HG02571 (cell line): ENCODE data around the gene FXR1.
"Not testable (repeated sequence)": the region's sequence is repeated elsewhere in the genome, so short reads cannot be mapped to it uniquely, and the experiment has no call there.

ENCODE experiments used
- ATAC-seq: cut with Tn5 transposase; IDR thresholded peaks from one replicate; pipeline ENCODE4 v1.9.1; 2021; ENCODE audit warnings: mild to moderate bottlenecking, moderate library complexity; ENCODE audit not compliant: unreplicated experiment

The FXR1 gene

GRCh38 chr3:180932819-180933218, 20.3 kb downstream of the FXR1 start:
- no peak for ATAC-seq

GRCh38 chr3:180934638-180935037, 22.2 kb downstream of the FXR1 start:
- no peak for ATAC-seq

GRCh38 chr3:180940826-180941225, 28.4 kb downstream of the FXR1 start:
- no peak for ATAC-seq

GRCh38 chr3:180947761-180948390, 35.4 kb downstream of the FXR1 start:
- no peak for ATAC-seq

- ATAC-seq, result no peak
Measured at GRCh38 chr3:180959691-180960090, 47.2 kb downstream of the FXR1 start.

- ATAC-seq, result no peak
Measured at GRCh38 chr3:180961087-180961486, 48.6 kb downstream of the FXR1 start.

GRCh38 chr3:180961552-180961951, 49.1 kb downstream of the FXR1 start:
- ATAC-seq, result no peak

GRCh38 chr3:180962530-180962929, 50.1 kb downstream of the FXR1 start:
- ATAC-seq, result no peak

GRCh38 chr3:180970931-180971330, 58.5 kb downstream of the FXR1 start:
- ATAC-seq, result no peak

GRCh38 chr3:180973543-180973942, 61.1 kb downstream of the FXR1 start:
- ATAC-seq, result peak; percentile 61

GRCh38 chr3:180974286-180974685, 61.8 kb downstream of the FXR1 start:
- ATAC-seq, result no peak

GRCh38 chr3:180977498-180977897, 65.0 kb downstream of the FXR1 start:
- ATAC-seq, result no peak

GRCh38 chr3:180979961-180980360, 67.5 kb downstream of the FXR1 start:
- no peak for ATAC-seq

- ATAC-seq, result peak; percentile 52
Measured at GRCh38 chr3:180980611-180981010, 68.1 kb downstream of the FXR1 start.

- no peak for ATAC-seq
Measured at GRCh38 chr3:180981912-180982311, 69.4 kb downstream of the FXR1 start.

GRCh38 chr3:180983136-180983535, 70.7 kb downstream of the FXR1 start:
- ATAC-seq, result no peak

GRCh38 chr3:180986366-180986765, 73.9 kb downstream of the FXR1 start:
- ATAC-seq, result not testable (repeated sequence)

- ATAC-seq, result no peak
Measured at GRCh38 chr3:180987344-180987743, 74.9 kb downstream of the FXR1 start.

- peak; percentile 96 for ATAC-seq
Measured at GRCh38 chr3:180989291-180990163, 77.1 kb downstream of the FXR1 start, which contains the start of gene DNAJC19. DNAJC19 (minus strand) TSS chr3:180989736; CDS start chr3:180989602, 134 bp downstream.

GRCh38 chr3:180990505-180990904, 78.0 kb downstream of the FXR1 start:
- ATAC-seq, result no peak

- no peak for ATAC-seq
Measured at GRCh38 chr3:180996415-180996932, 84.0 kb downstream of the FXR1 start.

GRCh38 chr3:181002331-181002730, 89.9 kb downstream of the FXR1 start:
- ATAC-seq, result not testable (repeated sequence)
